H1 (cell line): ENCODE data around the gene SMOC2. TPM values are rescaled to one million over a fixed set of nuclear protein-coding genes. Genes with fewer than 3 reads are reported as not detected.

Experiments used
- CTCF ChIA-PET: fragments of 300-600 bp; sonication (Branson Sonifier 250); formaldehyde crosslinking; loops from one replicate; lab custom pipeline; 2021; ENCODE audit not compliant: partially characterized antibody; lab: Charles Lee
- POLR2A ChIA-PET: fragments of 300-600 bp; sonication (Branson Sonifier 250); formaldehyde crosslinking; loops from one replicate; lab custom pipeline; 2021; ENCODE audit warnings: inconsistent platforms; ENCODE audit not compliant: partially characterized antibody; lab: Charles Lee
- DNase-seq, 2 experiments: peaks; one replicate each; pipeline versions ENCODE4 v3.0.0 to v3.0.0-alpha.2; 2010 to 2022; ENCODE audit warnings: low spot score in 2 of 2, low read depth in 1 of 2, mixed read lengths in 1 of 2
- FAIRE-seq: peaks from 2 replicates; lab custom pipeline; 2011; peaks lifted over from hg19 to GRCh38; lab: Jason Lieb, UNC
- H2AFZ ChIP-seq: 2 replicates; pipeline ENCODE4 v1.8.1; 2012; ENCODE audit warnings: low read length, inconsistent platforms
- H2AK5ac ChIP-seq: 2 replicates; pipeline ENCODE4 v1.6.1; 2013; ENCODE audit warnings: low read depth, low read length
- H2BK120ac ChIP-seq: replicated peaks from 2 replicates; pipeline ENCODE3; 2013; ENCODE audit warnings: low read depth, low read length, inconsistent platforms
- H2BK12ac ChIP-seq: 2 replicates; pipeline ENCODE4 v1.6.1; 2013; ENCODE audit warnings: low read depth, low read length
- H2BK15ac ChIP-seq: 2 replicates; pipeline ENCODE4 v1.6.1; 2013; ENCODE audit warnings: low read length
- H2BK20ac ChIP-seq: 2 replicates; pipeline ENCODE4 v1.6.1; 2013; ENCODE audit warnings: low read length
- H2BK5ac ChIP-seq: 2 replicates; pipeline ENCODE4 v1.6.1; 2013; ENCODE audit warnings: low read depth, low read length
- H3K14ac ChIP-seq: 2 replicates; pipeline ENCODE4 v1.6.1; 2013; ENCODE audit warnings: inconsistent platforms; ENCODE audit not compliant: insufficient read length
- H3K18ac ChIP-seq: 2 replicates; pipeline ENCODE4 v1.6.1; 2013; ENCODE audit warnings: low read length; ENCODE audit errors: extremely low read depth
- H3K23ac ChIP-seq: 2 replicates; pipeline ENCODE4 v1.6.1; 2013; ENCODE audit warnings: inconsistent platforms; ENCODE audit not compliant: insufficient read length
- H3K23me2 ChIP-seq: 2 replicates; pipeline ENCODE4 v1.6.1; 2013; ENCODE audit warnings: low read depth, low read length
- H3K27ac ChIP-seq: 2 replicates; pipeline ENCODE4 v1.6.1; 2011; ENCODE audit warnings: low read depth, low read length, inconsistent platforms
- H3K27me3 ChIP-seq, 4 experiments: replicated peaks in 1 of 4; 1 replicate in 1 of 4; 2 replicates in 3 of 4; pipeline versions ENCODE4 v1.6.1 to v1.8.1; 2011 to 2013; ENCODE audit warnings: low read length in 3 of 4, mild to moderate bottlenecking in 3 of 4, inconsistent platforms in 2 of 4, mixed read lengths in 2 of 4, moderate library complexity in 1 of 4; ENCODE audit not compliant: control insufficient read depth in 3 of 4, insufficient read depth in 3 of 4; ENCODE audit errors: extremely low read depth in 1 of 4
- H3K36me3 ChIP-seq, 4 experiments: 2 replicates each; pipeline versions ENCODE4 v1.6.1 to v1.8.1; 2011 to 2013; ENCODE audit warnings: mild to moderate bottlenecking in 4 of 4, low read length in 3 of 4, moderate library complexity in 2 of 4, control low read depth in 1 of 4, inconsistent platforms in 1 of 4; ENCODE audit not compliant: insufficient read depth in 4 of 4, control insufficient read depth in 2 of 4
- H3K4ac ChIP-seq: replicated peaks from 2 replicates; pipeline ENCODE3; 2013; ENCODE audit warnings: low read length, low read depth, mixed read lengths, inconsistent platforms; ENCODE audit not compliant: insufficient read length
- H3K4me1 ChIP-seq, 4 experiments: replicated peaks in 1 of 4; 1 replicate in 1 of 4; 2 replicates in 3 of 4; pipeline versions ENCODE4 v1.6.1 to v1.8.1; 2011 to 2013; ENCODE audit warnings: low read length in 3 of 4, inconsistent platforms in 2 of 4, mixed read lengths in 1 of 4; ENCODE audit not compliant: insufficient read depth in 4 of 4, control insufficient read depth in 3 of 4
- H3K4me2 ChIP-seq, 2 experiments: 2 replicates each; pipeline versions ENCODE4 v1.6.1 to v1.8.1; 2011 to 2013; ENCODE audit warnings: low read depth in 2 of 2, low read length in 2 of 2, control low read depth in 1 of 2, inconsistent platforms in 1 of 2, mild to moderate bottlenecking in 1 of 2; ENCODE audit not compliant: insufficient read depth in 1 of 2
- H3K4me3 ChIP-seq, 4 experiments: fragments of 200-600, 300-600 bp in 1 of 4; sonication (generic), shearing (Covaris generic), sonication (Bioruptor Twin) in 1 of 4; 2 replicates each; pipeline versions ENCODE4 v1.5.1 to v1.8.1; 2011 to 2016; ENCODE audit warnings: low read length in 4 of 4, low read depth in 3 of 4, control low read depth in 2 of 4, inconsistent platforms in 2 of 4, mild to moderate bottlenecking in 2 of 4, mixed read lengths in 1 of 4, moderate library complexity in 1 of 4; ENCODE audit not compliant: insufficient read depth in 2 of 4; ENCODE audit errors: extremely low read depth in 1 of 4
- H3K56ac ChIP-seq: replicated peaks from 2 replicates; pipeline ENCODE3; 2013; ENCODE audit warnings: low read depth, mild to moderate bottlenecking, mixed read lengths, low read length, inconsistent platforms; ENCODE audit not compliant: insufficient read length
- H3K79me1 ChIP-seq: 2 replicates; pipeline ENCODE4 v1.6.1; 2013; ENCODE audit warnings: low read depth, low read length, control low read depth
- H3K79me2 ChIP-seq, 2 experiments: 2 replicates each; pipeline versions ENCODE4 v1.6.1 to v1.8.1; 2012 to 2013; ENCODE audit warnings: low read length in 2 of 2, mild to moderate bottlenecking in 2 of 2, inconsistent platforms in 1 of 2; ENCODE audit not compliant: insufficient read depth in 2 of 2, control insufficient read depth in 1 of 2
- H3K9ac ChIP-seq, 4 experiments: replicated peaks in 1 of 4; 1 replicate in 1 of 4; 2 replicates in 3 of 4; pipeline versions ENCODE4 v1.6.1 to v1.8.1; 2011 to 2013; ENCODE audit warnings: low read depth in 3 of 4, low read length in 3 of 4, control low read depth in 2 of 4, mild to moderate bottlenecking in 2 of 4, moderate library complexity in 2 of 4, inconsistent platforms in 1 of 4; ENCODE audit errors: extremely low read depth in 1 of 4
- H3K9me3 ChIP-seq, 2 experiments: 2 replicates each; pipeline versions ENCODE4 v1.6.1 to v1.8.1; 2012 to 2013; ENCODE audit warnings: mild to moderate bottlenecking in 2 of 2, moderate library complexity in 2 of 2, control low read depth in 1 of 2, inconsistent platforms in 1 of 2, low read depth in 1 of 2, low read length in 1 of 2, mixed read lengths in 1 of 2; ENCODE audit not compliant: insufficient read depth in 2 of 2
- H4K20me1 ChIP-seq, 2 experiments: replicated peaks in 1 of 2; 2 replicates each; pipeline versions ENCODE3 to v1.8.1; 2011 to 2013; ENCODE audit warnings: inconsistent platforms in 2 of 2, low read length in 2 of 2, mild to moderate bottlenecking in 1 of 2; ENCODE audit not compliant: insufficient read depth in 2 of 2, control insufficient read depth in 1 of 2
- H4K5ac ChIP-seq: 2 replicates; pipeline ENCODE4 v1.6.1; 2013; ENCODE audit warnings: low read length, low read depth, mixed read lengths, inconsistent platforms; ENCODE audit not compliant: insufficient read length
- H4K8ac ChIP-seq: 2 replicates; pipeline ENCODE4 v1.8.0; 2013; ENCODE audit warnings: mild to moderate bottlenecking, moderate library complexity, low read length, inconsistent platforms; ENCODE audit not compliant: insufficient read depth; ENCODE audit errors: extremely low read depth
- H4K91ac ChIP-seq: replicated peaks from 2 replicates; pipeline ENCODE3; 2013; ENCODE audit warnings: low read length, mixed read lengths, inconsistent platforms; ENCODE audit not compliant: insufficient read length
- BRCA1 ChIP-seq: IDR thresholded peaks from 2 replicates; pipeline ENCODE4 v1.6.1; 2012; ENCODE audit warnings: low read depth, low read length, improper control_type of control experiment
- CHD2 ChIP-seq: IDR thresholded peaks from 2 replicates; pipeline ENCODE4 v1.6.1; 2012; ENCODE audit warnings: low read length, improper control_type of control experiment
- CREB1 ChIP-seq: IDR thresholded peaks from 2 replicates; pipeline ENCODE4 v1.6.1; 2012; ENCODE audit warnings: inconsistent platforms
- CTBP2 ChIP-seq: IDR thresholded peaks from 2 replicates; pipeline ENCODE4 v1.7.0; 2011; ENCODE audit warnings: borderline replicate concordance, mild to moderate bottlenecking, moderate library complexity, mixed read lengths, low read length; ENCODE audit not compliant: insufficient read depth, insufficient read length
- EP300 ChIP-seq, 2 experiments: IDR thresholded peaks; 1 replicate in 1 of 2; 2 replicates in 1 of 2; pipeline ENCODE4 v1.6.1; 2011 to 2012; ENCODE audit warnings: low read depth in 2 of 2, low read length in 2 of 2, mild to moderate bottlenecking in 2 of 2, borderline replicate concordance in 1 of 2, inconsistent platforms in 1 of 2, moderate library complexity in 1 of 2
- GTF2F1 ChIP-seq: IDR thresholded peaks from 2 replicates; pipeline ENCODE4 v1.6.1; 2012; ENCODE audit warnings: low read depth, low read length, improper control_type of control experiment, borderline replicate concordance
- JUN ChIP-seq: IDR thresholded peaks from 2 replicates; pipeline ENCODE4 v1.6.1; 2011; ENCODE audit warnings: low read depth, mild to moderate bottlenecking, improper control_type of control experiment, low read length
- KDM4A ChIP-seq: IDR thresholded peaks from one replicate; pipeline ENCODE4 v1.7.1; 2012; ENCODE audit warnings: low read depth, mild to moderate bottlenecking, moderate library complexity, low read length, inconsistent platforms; ENCODE audit not compliant: severe bottlenecking
- RNF2 ChIP-seq: fragments of 200-900, 300-1000 bp; sonication (generic); IDR thresholded peaks from 2 replicates; pipeline ENCODE4 v1.7.1; 2016; ENCODE audit warnings: borderline replicate concordance, low read depth, mild to moderate bottlenecking, antibody characterized with exemption, low read length; ENCODE audit not compliant: poor library complexity, severe bottlenecking; ENCODE audit errors: missing control alignments
- SP4 ChIP-seq: IDR thresholded peaks from 2 replicates; pipeline ENCODE4 v1.6.1; 2012; ENCODE audit warnings: low read length, inconsistent platforms
- SUZ12 ChIP-seq: fragments of 200-600 bp; sonication (generic); IDR thresholded peaks from 2 replicates; pipeline ENCODE4 v1.6.1; 2012; ENCODE audit warnings: mild to moderate bottlenecking, inconsistent platforms, low read length, moderate library complexity, mixed read lengths
- WGBS, 2 experiments: shearing (Covaris generic) in 1 of 2; methylation state at CpG; one replicate each; pipeline versions ENCODE4 v1.1.6 to v1.1.7; 2013 to 2015; ENCODE audit warnings: low lambda C conversion rate in 2 of 2, mixed read lengths in 2 of 2, inconsistent platforms in 1 of 2, low coverage in 1 of 2, missing lambda C conversion rate in 1 of 2; ENCODE audit not compliant: insufficient replicate concordance in 2 of 2, insufficient coverage in 1 of 2, insufficient read length in 1 of 2; ENCODE audit errors: extremely low coverage in 1 of 2, missing lambda C conversion rate in 1 of 2; 5-methylcytosine and 5-hydroxymethylcytosine counted together
- polyA plus RNA-seq, 7 experiments: library from polyadenylated mRNA; depleted of rRNA in 3 of 7; stranded (reverse) in 5 of 7; unstranded in 2 of 7; fragments of >200 nt in 5 of 7; fragments of 200-250 nt in 2 of 7; gene quantifications; 1 replicate in 5 of 7; 2 replicates in 1 of 7; 4 replicates in 1 of 7; pipeline versions ENCODE4 v1.2.1 to v1.2.3, GENCODE V29; 2011 to 2013; ENCODE audit warnings: missing spikeins in 2 of 7, mixed read lengths in 2 of 7
- total RNA-seq: library from RNA; stranded (reverse); fragmentation: NEBNext Ultra II Directional; extraction: Animal tissue kit (Norgen Biotek cat#: 25700); gene quantifications from 2 replicates; pipeline ENCODE4 v1.2.1, GENCODE V29; 2021
- TF ChIP-seq, protein P1 (sequence below): IDR thresholded peaks from 2 replicates; pipeline ENCODE4 v1.6.1; 2011; ENCODE audit warnings: low read depth, mild to moderate bottlenecking, low read length; ENCODE audit not compliant: insufficient read depth

SMOC2 gene
- total and polyA plus RNA-seq, 2 of the 8 experiments (the other 6 are each of a cell fraction or from before 2014, with no cell fraction given), result 7.7 to 8.5 TPM

DNA sequence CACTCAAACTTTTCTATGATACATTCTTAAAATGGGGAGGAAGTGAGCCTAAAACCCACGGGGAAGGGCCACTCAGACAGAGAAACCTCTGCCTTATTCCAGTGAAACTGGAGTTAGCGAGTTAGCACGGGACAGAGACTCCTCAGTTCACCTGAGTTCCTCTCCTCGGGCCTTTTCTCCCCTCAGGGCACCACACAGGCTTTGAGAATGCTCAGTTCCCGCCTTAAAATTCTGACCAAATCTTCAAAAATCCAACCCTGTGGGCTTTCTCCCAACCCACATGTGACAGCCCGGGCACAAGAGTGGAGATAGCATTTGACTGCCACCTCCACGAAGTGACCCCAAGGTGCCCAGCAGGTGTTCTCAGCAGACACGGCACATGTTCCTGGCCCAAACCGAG lies 204.3 kb downstream of the SMOC2 start:
- no peak overlapping the region for H3K14ac ChIP-seq
- WGBS, 2 experiments, result 90% methylated on average over 9 of the region's 9 CpGs; no CpG with 5 or more reads in 1 of the 2 experiments
- H2AFZ ChIP-seq, result no peak overlapping the region
- FAIRE-seq, result no peak
- H3K18ac ChIP-seq, result no peak overlapping the region
- H2BK20ac ChIP-seq, result no peak overlapping the region
- H3K4me1 ChIP-seq, result peaks cover 5 to 11% (median 6%) of the 10 kb centered on the region in 4 experiments; a peak in 6 of 7 replicates
- no peak for DNase-seq
- TF ChIP-seq, protein P1, sequence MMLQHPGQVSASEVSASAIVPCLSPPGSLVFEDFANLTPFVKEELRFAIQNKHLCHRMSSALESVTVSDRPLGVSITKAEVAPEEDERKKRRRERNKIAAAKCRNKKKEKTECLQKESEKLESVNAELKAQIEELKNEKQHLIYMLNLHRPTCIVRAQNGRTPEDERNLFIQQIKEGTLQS, result no peak
- TF ChIP-seq SP4 (no peak), SUZ12 (no peak), JUN (no peak), CHD2 (no peak), RNF2 (no peak), BRCA1 (no peak), GTF2F1 (no peak), EP300 (IDR thresholded peaks at IDR 0.05; ENCODE audit: borderline replicate concordance in 1 of 2, low read depth in 2 of 2, low read length in 2 of 2) (no peak), CREB1 (no peak), CTBP2 (no peak), KDM4A (no peak)
- H4K5ac ChIP-seq, result no peak overlapping the region
- no peak overlapping the region for H3K9ac ChIP-seq
- no peaks in the 10 kb centered on the region for H3K36me3 ChIP-seq
- H3K9me3 ChIP-seq, result no peaks in the 10 kb centered on the region
- H3K56ac ChIP-seq, result no peak overlapping the region
- POLR2A ChIA-PET, result no interaction called here
- no peak overlapping the region for H3K4me3 ChIP-seq
- no peak overlapping the region for H2BK15ac ChIP-seq
- no peak overlapping the region for H2AK5ac ChIP-seq
- H2BK120ac ChIP-seq, result no peak overlapping the region
- no peak overlapping the region for H2BK12ac ChIP-seq
- no peaks in the 10 kb centered on the region for H3K27me3 ChIP-seq
- no peak overlapping the region for H3K27ac ChIP-seq
- no peak overlapping the region for H3K4me2 ChIP-seq
- H4K91ac ChIP-seq, result no peak overlapping the region
- H3K79me2 ChIP-seq, result no peaks in the 10 kb centered on the region
- H3K23me2 ChIP-seq, result no peaks in the 10 kb centered on the region
- H3K23ac ChIP-seq, result no peak overlapping the region
- H4K20me1 ChIP-seq, result no peaks in the 10 kb centered on the region
- CTCF ChIA-PET, result interaction anchor here (1.7 kb wide), 1 partner anchor 9 kb away, joined by 4 read pairs; no protein-coding TSS in a partner anchor
- H2BK5ac ChIP-seq, result no peak overlapping the region
- no peaks in the 10 kb centered on the region; the same call in 1 of the 2 replicates for H3K79me1 ChIP-seq
- H4K8ac ChIP-seq, result no peak overlapping the region
- H3K4ac ChIP-seq, result no peak overlapping the region
